Breast epithelium (tissue), 3 donors: ENCODE data around the gene TTLL11.

Experiments
- CTCF ChIP-seq, 3 donors: fragments of 450-650 bp; IDR thresholded peaks; one replicate each; pipeline ENCODE4 v1.5.1; 2016 to 2017; ENCODE audit warnings: antibody characterized with exemption in 3 of 3, mild to moderate bottlenecking in 3 of 3, moderate library complexity in 3 of 3
- POLR2A ChIP-seq: fragments of 450-650 bp; IDR thresholded peaks from one replicate; pipeline ENCODE4 v1.6.1; 2016; ENCODE audit warnings: antibody characterized with exemption, mild to moderate bottlenecking, moderate library complexity

GRCh38 chr9:121997791-121998190 is 95.3 kb downstream of the TTLL11 start:
- no peak for TF ChIP-seq CTCF (IDR thresholded peaks at IDR 0.05)
- no peak for TF ChIP-seq POLR2A
